Loucy (cell line): ENCODE results near the gene FKBP15.
"Not testable (repeated sequence)": the region's sequence is repeated elsewhere in the genome, so short reads cannot be mapped to it uniquely, and the experiment has no call there.

Experiments
- H2AFZ ChIP-seq: fragments of 200-600 bp; sonication (generic); 2 replicates; pipeline ENCODE4 v1.6.0; 2016; ENCODE audit warnings: antibody characterized with exemption, mild to moderate bottlenecking, low read length, moderate library complexity
- H3F3A ChIP-seq: fragments of 200-600 bp; 2 replicates; pipeline ENCODE4 v1.6.0; 2016; ENCODE audit warnings: antibody characterized with exemption, low read depth, mild to moderate bottlenecking
- H3K27me3 ChIP-seq: fragments of 200-600 bp; sonication (generic); 2 replicates; pipeline ENCODE4 v1.6.1; 2014; ENCODE audit warnings: low read length, mild to moderate bottlenecking; ENCODE audit not compliant: insufficient read depth, poor library complexity, severe bottlenecking
- H3K36me3 ChIP-seq: fragments of 200-600 bp; sonication (generic); 2 replicates; pipeline ENCODE4 v1.6.1; 2016; ENCODE audit warnings: low read length; ENCODE audit not compliant: insufficient read depth
- H3K4me1 ChIP-seq: fragments of 200-600 bp; sonication (generic); 2 replicates; pipeline ENCODE4 v1.5.1; 2014; ENCODE audit warnings: low read length, mild to moderate bottlenecking; ENCODE audit not compliant: insufficient read depth, poor library complexity, severe bottlenecking
- H3K4me2 ChIP-seq: fragments of 200-600 bp; sonication (generic); 2 replicates; pipeline ENCODE4 v1.6.0; 2014; ENCODE audit warnings: antibody characterized with exemption, low read length, low read depth, mild to moderate bottlenecking; ENCODE audit not compliant: poor library complexity, severe bottlenecking
- H3K4me3 ChIP-seq: fragments of 200-600 bp; sonication (generic); 2 replicates; pipeline ENCODE4 v1.5.1; 2014; ENCODE audit warnings: low read length, mild to moderate bottlenecking, mixed read lengths; ENCODE audit not compliant: poor library complexity, severe bottlenecking
- H3K79me2 ChIP-seq: fragments of 200-600 bp; sonication (generic); 2 replicates; pipeline ENCODE4 v1.6.1; 2014; ENCODE audit warnings: low read length; ENCODE audit not compliant: insufficient read depth
- H3K9ac ChIP-seq: fragments of 200-600 bp; sonication (generic); 2 replicates; pipeline ENCODE4 v1.6.0; 2014; ENCODE audit warnings: mild to moderate bottlenecking, low read depth, low read length, moderate library complexity; ENCODE audit not compliant: poor library complexity, severe bottlenecking
- H3K9me2 ChIP-seq: fragments of 200-600 bp; sonication (generic); replicated peaks from 2 replicates; pipeline ENCODE4 v1.6.1; 2016; ENCODE audit warnings: low read depth, low read length, mixed read lengths
- H3K9me3 ChIP-seq: fragments of 200-600 bp; sonication (generic); 2 replicates; pipeline ENCODE4 v1.6.1; 2014; ENCODE audit warnings: mild to moderate bottlenecking, antibody characterized with exemption, low read length, low read depth; ENCODE audit not compliant: insufficient read depth
- H4K20me1 ChIP-seq: fragments of 200-600 bp; sonication (generic); 2 replicates; pipeline ENCODE4 v1.6.0; 2014; ENCODE audit warnings: antibody characterized with exemption, low read length, mild to moderate bottlenecking; ENCODE audit not compliant: insufficient read depth, poor library complexity, severe bottlenecking
- CTCF ChIP-seq: fragments of 200-600 bp; sonication (generic); conservative IDR thresholded peaks from 2 replicates; pipeline ENCODE4 v1.5.1; 2014; ENCODE audit warnings: mild to moderate bottlenecking, antibody characterized with exemption, low read length
- EZH2phosphoT487 ChIP-seq: fragments of 200-600 bp; IDR thresholded peaks from 2 replicates; pipeline ENCODE4 v1.6.1; 2018; ENCODE audit warnings: antibody characterized with exemption, mild to moderate bottlenecking, moderate library complexity, borderline replicate concordance

FKBP15 gene

GRCh38 chr9:113129466-113129865 lies 91.6 kb downstream of the FKBP15 start:
- no peaks in the 10 kb centered on the region for H3K4me1 ChIP-seq
- no peaks in the 10 kb centered on the region for H3F3A ChIP-seq
- no peak overlapping the region for H3K4me3 ChIP-seq
- no peak overlapping the region for H3K4me2 ChIP-seq
- H3K9ac ChIP-seq = no peak overlapping the region
- no peaks in the 10 kb centered on the region for H3K9me3 ChIP-seq
- no peak overlapping the region for H2AFZ ChIP-seq
- no peaks in the 10 kb centered on the region for H4K20me1 ChIP-seq
- no peaks in the 10 kb centered on the region for H3K36me3 ChIP-seq
- no peaks in the 10 kb centered on the region for H3K9me2 ChIP-seq
- no peaks in the 10 kb centered on the region for H3K27me3 ChIP-seq
- no peaks in the 10 kb centered on the region for H3K79me2 ChIP-seq
- TF ChIP-seq EZH2phosphoT487 (no peak), CTCF (no peak)

- no peak for TF ChIP-seq EZH2phosphoT487
- TF ChIP-seq CTCF = no peak
- H2AFZ ChIP-seq = no peak overlapping the region
- H3K9me2 ChIP-seq = no peaks in the 10 kb centered on the region
- H3F3A ChIP-seq = no peaks in the 10 kb centered on the region
- no peaks in the 10 kb centered on the region for H3K9me3 ChIP-seq
- H3K4me3 ChIP-seq = no peak overlapping the region
- H3K79me2 ChIP-seq = no peaks in the 10 kb centered on the region
- H3K36me3 ChIP-seq = no peaks in the 10 kb centered on the region
- no peaks in the 10 kb centered on the region for H4K20me1 ChIP-seq
- H3K27me3 ChIP-seq = no peaks in the 10 kb centered on the region
- H3K9ac ChIP-seq = no peak overlapping the region
- H3K4me2 ChIP-seq = no peak overlapping the region
- H3K4me1 ChIP-seq = no peaks in the 10 kb centered on the region
Observed at GRCh38 chr9:113125386-113126035, 95.6 kb downstream of the FKBP15 start.

GRCh38 chr9:113118829-113119228 lies 102.2 kb downstream of the FKBP15 start:
- H3K36me3 ChIP-seq, H2AFZ ChIP-seq, H3K9ac ChIP-seq, H3K9me2 ChIP-seq, H3F3A ChIP-seq, H3K4me3 ChIP-seq, H4K20me1 ChIP-seq, H3K27me3 ChIP-seq, H3K9me3 ChIP-seq, H3K4me2 ChIP-seq, H3K4me1 ChIP-seq, H3K79me2 ChIP-seq: not testable (repeated sequence)
